Erythroblast (primary cell): ENCODE measurements around the gene PLEKHJ1.

Experiments used
- GATA1 ChIP-seq: IDR thresholded peaks from 2 replicates; pipeline ENCODE4 v1.6.1; 2011; ENCODE audit warnings: low read depth, mild to moderate bottlenecking, control low read depth, low read length, moderate library complexity
- POLR2A ChIP-seq: IDR thresholded peaks from 2 replicates; pipeline ENCODE4 v1.6.1; 2011; ENCODE audit warnings: mild to moderate bottlenecking, low read length

DNA sequence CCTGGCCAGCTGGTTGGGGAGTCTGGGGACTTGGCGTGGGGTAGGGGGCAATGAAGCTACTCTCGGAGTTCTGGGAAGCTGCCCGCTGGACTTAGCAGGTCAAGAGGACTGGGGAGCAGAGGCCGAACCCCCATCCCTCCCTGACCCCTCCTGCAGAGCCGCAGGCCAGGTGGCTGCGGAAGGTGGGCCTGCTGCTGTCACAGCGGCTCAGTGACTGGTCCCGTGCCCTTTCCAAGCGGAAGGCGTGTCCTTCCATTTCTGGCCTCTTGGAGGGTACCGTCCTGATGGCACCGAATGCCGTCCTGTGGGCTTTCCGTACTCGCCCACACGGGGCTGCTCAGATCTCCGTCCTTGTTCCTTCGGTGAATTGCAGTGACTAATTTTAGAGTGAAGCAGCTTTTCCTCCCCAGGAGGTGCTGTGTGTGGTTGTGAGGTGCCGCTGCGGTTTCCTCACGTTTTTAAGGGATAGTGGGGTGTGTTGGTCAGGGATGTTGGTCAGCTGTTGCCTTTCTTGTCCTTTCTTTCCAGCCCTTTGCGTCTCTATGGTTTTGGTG lies 51.6 kb downstream of the PLEKHJ1 start:
- no peak for TF ChIP-seq POLR2A
- TF ChIP-seq GATA1: no peak
